Activated CD8-positive, alpha-beta memory T cell treated with anti-CD3 and anti-CD28 coated beads for 48 hours (primary cell): ENCODE results near the gene MAGI2.
A peak's percentile ranks its signal among the peaks of the same experiment; 100 is the strongest.
"Not testable (repeated sequence)": the region's sequence is repeated elsewhere in the genome, so short reads cannot be mapped to it uniquely, and the experiment has no call there.

Experiments used
- DNase-seq, 3 experiments: peaks; one replicate each; pipeline ENCODE4 v3.0.0-alpha.2; 2020; ENCODE audit warnings: low read depth in 2 of 3, low spot score in 2 of 3

MAGI2 gene

DNA sequence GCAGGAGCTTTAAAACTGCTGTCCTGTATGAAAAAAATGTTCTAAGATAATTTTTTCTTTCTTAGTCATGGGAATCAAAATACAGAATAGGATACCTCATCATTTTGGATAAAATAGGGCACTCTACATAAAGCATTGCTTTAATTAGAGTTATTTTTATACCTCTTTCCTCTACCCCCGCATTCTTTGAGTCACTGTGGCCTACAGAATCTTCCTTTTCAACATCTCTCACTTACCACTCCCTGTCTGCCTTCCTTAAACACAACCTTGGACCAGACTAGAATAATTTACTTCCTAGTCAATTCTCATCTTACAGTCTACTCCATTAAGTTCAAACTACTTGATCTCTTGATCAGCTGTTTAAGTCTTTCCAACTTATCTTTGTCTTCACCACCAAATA is 1192.6 kb downstream of the MAGI2 start:
- DNase-seq, result no peak

DNA sequence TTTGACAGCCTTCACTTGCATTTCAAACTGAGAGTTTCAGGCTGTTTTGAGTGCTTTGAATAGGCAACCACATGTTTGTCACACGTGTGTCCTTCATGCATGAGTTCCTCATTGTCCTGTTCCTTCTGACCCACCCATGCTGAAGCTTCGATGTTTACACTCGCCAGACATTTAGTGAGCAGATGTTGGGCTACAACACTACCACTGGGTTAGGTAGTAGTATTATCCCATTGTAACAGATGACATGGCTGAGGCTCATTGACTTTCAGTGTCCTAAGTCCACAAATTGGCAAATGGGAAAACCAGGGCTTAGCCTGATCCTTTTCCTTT is 1198.8 kb downstream of the MAGI2 start:
- no peak for DNase-seq

DNA sequence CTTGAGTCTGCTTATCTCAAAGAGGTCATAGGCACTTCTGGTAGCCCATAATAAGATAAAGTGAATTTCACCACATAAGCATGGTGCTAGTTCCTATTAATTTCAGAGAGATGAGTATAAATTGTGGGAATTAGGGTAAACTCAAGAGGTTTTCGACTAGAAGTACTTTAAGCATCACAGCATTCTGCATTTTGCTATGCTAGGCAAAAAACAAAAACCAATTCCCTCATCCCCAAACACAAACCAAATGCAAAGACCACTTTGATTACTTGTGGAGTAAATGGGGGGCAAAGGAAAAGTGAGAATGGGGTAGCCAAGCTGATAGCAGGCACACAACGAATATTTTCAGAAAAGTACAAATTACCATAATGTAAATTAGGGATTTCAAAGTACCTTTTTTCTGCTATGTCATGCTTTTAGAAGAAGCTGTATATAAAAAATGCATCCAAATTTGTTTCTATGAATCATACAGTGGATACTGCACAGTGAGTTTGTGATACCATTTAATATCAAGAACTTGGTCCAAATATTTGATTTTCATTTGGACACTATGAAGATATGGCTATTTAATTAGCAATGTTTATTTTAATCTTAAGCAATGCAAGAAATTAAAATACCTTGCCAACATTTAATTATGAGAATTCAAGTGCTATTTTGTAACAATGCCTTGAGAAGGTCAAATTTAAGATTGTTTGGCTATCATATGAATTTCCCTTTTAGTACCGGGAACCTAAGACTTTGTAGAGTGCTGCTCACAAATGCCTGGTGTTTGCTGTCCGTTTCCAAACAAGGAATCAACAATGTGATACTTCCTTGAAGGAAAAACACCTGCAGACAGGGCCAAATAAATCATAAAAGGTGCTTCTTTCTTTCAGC is 1199.4 kb downstream of the MAGI2 start:
- no peak for DNase-seq

DNA sequence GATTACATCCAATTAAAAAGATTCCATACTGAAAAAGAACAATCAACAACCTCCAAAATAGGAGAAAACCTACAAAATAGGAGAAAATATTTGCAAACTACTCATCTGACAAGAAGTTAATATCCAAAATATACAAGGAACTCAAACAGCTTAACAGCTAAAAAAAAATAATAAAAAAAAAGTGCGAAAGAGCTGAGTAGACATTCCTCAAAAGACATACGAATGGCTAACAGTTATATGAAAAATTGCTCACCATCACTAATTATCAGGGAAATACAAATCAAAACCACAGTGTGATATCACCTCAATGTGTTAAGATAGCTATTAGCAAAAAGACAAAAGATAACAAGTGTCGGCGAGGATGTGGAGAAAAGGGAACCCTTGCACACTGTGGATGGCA is 1204.6 kb downstream of the MAGI2 start:
- DNase-seq, result no peak

DNA sequence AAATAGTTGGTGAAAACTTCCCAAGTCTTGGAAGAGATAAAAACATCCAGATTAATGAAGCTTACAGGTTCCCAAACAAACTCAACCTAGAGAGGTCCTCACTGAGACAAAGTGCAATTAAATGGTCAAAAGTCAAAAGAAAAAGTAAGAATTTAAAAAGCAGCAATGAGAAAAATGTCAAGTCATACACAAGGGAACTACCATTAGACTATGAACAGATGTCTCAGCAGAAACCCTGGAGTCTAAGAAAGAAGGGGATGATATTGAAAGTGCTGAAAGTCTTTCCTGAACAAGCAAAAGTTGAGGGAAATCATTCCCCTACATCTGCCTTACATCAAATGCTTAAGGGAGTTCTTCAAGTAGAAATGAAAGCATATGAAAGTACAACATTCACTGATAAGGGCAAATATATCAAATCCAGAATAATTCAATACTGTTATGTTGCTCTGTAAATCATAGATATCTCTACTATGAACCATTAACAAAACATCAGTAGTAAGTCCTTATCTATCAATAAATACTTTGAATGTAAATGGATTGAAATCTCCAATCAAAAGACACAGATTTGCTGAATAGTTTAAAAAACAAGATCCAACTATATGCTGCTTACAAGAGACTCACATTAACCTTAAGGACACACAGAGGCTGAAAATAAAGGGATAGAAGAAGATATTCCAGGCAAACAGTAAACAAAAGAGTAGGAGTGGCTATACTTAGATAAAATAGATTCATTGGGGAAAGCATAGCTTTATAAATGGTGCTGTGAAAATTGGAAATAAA is 1205.4 kb downstream of the MAGI2 start:
- no peak for DNase-seq

DNA sequence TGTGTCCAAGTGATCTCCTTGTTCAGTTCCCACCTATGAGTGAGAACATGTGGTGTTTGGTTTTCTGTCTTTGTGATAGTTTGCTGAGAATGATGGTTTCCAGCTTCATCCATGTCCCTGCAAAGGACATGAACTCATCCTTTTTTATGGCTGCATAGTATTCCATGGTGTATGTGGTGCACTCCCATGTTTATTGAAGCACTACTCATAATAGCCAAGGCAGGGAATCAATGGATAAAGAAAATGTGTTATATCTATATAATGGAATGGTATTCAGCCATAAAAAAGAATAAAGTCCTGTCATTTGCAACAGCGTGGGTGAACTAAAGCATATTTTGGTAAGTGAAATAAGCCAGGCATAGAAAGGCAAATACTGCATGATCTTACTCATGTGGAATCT is 1213.3 kb downstream of the MAGI2 start:
- not testable (repeated sequence) for DNase-seq

DNA sequence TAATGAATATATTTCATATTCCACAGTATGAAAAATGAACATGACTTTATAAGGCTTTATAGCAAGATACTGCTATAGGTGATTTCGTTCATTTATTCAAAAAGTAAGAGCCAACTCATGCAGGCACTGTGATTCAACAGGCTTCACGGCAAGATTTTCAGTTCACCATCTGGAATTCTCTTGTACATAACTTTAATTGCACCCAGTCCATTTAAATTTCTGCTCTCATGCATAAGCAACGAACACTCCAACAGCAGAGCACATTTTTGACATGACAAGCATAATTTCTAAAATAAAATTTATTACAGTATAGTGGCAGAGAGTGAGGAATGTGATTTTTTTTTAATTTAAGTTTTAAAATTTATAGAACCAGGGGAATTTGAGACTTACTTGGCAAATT is 1218.8 kb downstream of the MAGI2 start:
- DNase-seq, result no peak

DNA sequence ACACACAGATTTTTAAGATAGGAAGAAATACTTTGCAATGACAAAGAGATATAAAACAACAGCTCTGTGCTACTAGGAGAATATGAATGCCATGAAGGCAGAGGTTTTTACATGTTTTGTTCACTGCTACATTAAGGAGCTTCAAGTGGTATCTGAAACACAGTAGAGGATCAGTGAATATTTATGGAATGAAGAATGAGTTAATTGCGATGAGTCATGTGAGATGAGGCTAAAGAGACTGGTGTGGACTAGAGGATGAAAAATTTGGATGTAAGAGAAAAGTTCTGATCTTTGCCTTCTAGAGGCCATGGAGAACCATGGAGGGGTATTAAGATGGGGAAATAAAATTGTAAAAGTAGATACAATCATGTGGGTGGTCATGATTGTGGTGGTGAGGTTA is 1220.7 kb downstream of the MAGI2 start:
- DNase-seq, result no peak

DNA sequence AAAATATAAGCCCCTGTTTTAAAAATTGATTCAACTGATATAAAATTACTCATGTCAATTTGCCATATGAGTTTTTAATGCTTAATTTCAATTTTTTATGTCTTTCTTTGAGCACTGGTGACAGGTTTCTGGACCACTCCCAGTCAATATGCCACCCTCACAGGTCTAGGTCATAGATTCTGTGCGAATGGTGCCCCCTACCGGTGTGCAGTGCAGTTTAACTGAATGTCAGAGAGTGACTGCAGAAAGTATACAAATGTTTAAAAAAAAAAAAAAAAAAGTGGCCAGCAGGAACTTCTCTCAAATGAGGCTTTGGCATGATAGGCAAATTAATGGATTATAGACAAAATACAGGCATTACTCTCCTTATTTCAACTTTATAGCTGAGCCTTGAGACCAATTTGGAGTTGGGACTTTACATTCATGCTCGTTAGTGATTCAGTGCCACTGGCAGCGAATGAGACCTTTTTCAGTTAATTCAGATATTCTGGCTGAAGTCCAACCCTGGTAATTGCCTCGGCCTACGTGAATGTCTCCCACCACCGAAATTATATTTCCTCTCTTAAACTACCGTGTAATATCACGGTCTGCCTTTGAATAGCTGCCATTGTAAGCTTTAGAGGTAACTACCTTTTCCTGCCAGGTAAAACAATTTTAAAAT is 1227.3 kb downstream of the MAGI2 start:
- DNase-seq, result peak in 1 of 3 experiments; percentile 3

DNA sequence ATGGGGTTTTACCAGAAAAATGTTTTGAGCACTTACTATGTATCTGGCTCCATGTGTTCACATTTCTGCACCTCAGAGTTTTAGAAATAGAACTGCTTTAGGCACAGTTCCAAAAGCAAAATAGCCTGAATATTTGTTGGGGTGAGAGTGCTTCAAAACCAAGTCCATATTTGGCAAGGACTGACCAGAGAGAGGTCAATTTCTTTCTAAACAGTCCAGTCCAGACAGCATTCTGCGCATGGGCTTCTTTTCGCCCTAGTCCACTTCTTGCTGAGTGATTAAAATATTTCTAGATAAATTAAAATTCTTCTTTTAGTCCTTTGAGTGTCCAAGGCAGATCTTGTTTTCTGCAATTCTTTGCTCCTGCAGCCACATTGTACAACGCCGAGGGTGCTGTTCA is 1227.9 kb downstream of the MAGI2 start:
- DNase-seq, result no peak

DNA sequence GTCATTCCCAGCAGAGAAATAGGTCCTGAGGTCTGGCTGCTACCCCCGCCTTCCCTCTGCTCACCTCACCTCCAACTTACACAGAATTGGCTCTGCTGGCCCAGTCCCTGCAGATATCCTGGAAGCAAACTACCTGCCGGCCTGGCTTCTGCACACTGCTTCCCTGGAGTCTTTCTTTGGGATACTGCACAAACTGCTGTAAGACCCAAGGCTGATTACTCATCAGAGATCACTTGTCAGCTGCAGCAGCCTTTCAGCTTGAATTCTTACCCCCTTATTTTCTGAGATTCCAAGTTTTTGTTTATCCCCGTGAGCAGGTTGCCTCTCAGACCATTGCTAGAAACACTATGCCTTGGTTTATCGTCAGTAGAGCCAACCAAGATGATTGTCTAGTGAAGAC is 1228.5 kb downstream of the MAGI2 start:
- DNase-seq, result no peak

DNA sequence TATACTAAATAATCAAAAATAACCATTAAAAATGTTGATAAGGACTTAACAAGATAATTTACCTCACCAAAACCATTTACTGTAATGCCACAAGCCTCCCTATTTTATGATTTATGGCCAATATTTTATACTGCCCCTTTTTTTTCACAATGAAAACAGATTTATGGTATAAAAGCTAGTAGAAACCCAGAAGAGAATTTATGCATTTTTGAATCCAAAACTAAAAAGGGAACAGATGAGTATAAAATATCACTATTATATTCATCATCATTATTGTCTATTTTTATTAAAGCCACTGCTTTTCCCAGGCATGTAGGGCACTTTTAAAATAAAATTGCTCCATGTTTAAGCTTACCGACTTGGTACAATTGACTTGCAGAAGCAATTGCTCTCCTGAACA is 1229.9 kb downstream of the MAGI2 start:
- DNase-seq, result no peak

DNA sequence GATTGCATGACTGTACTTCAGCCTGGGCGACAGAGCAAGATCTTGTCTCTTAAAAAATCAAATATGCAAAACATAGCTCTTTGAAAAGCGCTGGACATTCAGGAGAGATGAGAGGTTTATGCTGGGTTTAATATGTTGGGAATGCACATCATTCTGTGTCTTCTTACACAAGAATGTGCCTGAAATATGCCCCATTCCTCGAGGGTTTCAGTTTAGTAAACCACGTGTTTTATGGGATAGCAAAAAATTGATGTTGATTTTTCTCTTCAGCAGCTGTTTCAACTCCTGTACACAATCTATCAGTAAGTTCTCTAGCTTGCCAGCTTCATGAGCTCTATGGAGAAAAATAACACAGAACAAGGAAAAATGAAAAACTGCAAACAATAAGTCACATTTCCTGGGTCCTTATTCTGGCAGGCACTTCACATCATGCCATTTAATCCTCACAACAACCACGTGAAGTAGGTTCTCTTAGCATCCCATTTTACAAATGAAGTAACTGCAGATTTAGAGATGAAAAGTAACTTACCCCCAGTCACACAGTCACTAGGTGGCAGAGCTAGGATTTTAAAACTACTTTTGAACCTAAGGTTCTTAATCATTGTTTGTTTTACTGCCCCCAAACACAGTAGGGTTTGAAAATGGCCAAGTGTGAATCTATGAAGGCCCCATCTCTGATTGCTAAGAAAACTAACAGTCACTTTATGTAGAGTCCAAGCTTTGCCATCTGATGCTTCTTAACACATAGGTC is 1231.3 kb downstream of the MAGI2 start:
- no peak for DNase-seq

DNA sequence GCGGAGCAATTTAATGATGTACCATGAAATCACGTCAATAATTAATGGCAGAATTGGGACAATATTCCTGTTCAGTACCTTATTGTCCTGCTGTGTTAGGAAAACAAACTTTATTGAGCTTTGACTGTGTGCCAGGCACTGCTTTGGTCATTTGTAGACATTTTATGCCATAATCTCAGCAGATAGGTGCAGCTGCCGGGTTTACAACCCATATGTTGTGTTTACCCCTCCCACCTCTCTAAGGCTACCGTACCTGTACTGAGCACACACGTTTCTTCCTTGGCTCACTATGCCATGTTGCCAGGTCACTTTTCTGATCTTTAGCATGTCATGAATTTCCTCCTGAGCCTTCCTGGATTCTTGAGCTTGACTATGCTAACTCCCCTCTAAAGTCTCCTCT is 1232.7 kb downstream of the MAGI2 start:
- no peak for DNase-seq

DNA sequence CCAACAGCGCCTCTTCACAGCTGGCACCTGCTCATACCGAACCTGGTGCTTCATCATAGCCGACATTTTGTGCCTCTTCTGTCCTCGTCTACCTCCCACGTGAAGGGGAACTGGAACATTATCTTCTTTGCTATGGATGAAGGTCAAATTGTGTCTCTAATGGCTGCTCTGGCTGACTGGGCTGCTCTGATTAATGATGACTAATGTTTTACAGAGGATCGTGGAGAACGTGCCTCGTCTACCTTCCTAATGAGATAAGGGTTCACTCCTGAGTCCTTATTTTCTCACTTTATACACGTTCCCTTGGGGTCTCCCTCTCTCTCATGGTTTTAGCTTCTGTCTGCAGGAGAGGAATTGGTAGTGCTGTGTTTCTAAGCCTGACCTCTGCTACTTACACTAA is 1234.6 kb downstream of the MAGI2 start:
- no peak for DNase-seq

DNA sequence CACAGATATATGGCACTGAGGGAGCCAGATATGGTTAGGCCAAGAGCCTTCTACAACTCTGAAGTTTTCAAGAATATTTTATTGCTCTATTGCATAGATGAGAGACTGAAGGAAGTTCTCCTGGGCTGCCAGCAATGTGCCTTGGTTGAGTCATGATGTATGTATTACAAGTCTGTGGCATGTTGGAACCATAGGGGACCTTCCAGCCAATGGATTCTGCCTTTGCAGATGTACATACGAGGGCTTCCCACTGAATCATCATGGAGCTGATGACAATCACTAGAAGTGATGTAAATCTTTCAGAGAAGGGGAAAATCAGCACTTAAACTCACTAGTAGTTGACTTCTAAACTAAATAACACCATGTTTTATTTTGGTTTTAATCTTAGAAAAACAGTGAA is 1235.4 kb downstream of the MAGI2 start:
- no peak for DNase-seq

DNA sequence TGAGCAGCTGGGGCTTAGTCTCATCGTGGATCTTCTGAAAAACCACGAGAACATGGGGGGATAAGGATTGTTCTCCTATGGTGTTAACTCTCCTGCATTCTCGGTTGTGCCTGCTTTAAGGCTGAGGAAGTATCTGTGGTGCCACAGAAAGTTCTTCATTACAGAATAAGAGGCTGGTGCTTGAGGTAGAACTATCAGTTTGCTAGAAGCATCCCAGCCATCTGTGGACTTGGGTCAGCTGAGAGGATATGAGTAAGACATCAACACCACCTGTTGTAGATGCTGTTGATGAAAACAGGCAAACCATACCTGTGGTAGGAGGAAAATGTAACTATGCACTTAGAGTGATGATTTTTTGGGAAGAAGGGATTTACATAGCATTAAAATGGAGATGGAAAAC is 1238.3 kb downstream of the MAGI2 start:
- DNase-seq, result no peak

DNA sequence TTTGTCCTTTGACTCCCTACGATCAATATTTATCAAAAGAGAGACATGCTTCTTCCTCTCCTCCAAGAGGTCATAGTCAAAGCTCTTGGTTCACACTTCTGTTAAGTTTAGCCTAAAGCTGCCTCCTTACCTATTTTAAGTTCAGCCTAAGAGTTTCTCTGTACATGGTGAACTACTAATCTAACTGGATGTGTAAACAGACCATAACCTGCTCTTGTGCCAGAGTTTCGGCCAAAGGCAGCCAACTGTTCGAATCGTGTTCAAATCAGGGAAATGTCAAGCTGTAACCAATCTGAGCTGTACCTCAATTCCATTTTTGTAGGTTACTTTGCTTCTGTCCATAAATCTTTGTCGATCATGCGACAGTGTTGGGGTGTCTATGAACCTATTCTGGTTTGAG is 1240.1 kb downstream of the MAGI2 start:
- DNase-seq, result no peak

DNA sequence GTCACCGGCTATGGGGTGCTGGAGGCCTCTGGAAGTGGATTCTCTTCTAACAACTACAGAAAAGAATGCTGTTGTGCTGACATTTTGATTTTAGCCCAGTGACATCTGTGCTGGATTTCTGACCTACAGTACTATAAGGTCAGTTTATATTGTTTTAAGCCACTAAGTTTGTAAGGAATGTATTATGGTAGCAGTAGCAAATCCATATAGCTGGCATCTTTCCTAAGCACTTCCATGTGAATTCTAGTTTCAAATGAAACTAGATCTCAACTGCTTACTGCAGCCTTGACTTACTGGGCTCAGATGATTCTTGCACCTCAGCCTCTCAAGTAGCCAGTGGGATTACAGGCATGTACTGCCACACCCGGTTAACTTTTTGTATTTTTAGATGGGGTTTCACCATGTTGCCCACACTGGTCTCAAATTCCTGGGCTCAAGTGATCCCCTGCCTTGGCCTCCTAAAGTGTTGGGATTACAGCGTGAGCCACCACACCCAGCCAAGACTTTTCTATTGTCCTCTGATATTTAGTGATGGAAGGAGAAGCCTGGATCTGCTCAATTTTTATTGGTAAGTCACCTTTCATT is 1240.9 kb downstream of the MAGI2 start:
- DNase-seq, result no peak

DNA sequence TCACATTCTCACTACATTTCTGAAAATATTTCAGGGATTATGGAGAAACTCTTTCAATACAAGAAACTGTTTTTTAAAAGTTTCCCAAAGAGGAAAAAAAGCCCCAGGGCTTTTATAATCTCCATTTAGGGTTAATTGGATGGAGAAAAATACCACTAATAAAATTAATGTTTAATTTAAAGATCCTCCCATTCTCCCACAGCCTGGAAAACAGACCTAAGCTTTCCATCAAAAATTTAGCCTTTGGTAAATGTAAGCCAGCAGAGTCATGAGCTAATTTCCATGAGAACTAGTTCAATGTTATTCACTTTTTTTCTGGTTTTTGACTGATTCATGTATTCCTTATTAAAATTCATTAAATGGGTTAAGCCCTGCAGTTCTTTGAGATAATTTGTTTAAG is 1246.2 kb downstream of the MAGI2 start:
- no peak for DNase-seq

DNA sequence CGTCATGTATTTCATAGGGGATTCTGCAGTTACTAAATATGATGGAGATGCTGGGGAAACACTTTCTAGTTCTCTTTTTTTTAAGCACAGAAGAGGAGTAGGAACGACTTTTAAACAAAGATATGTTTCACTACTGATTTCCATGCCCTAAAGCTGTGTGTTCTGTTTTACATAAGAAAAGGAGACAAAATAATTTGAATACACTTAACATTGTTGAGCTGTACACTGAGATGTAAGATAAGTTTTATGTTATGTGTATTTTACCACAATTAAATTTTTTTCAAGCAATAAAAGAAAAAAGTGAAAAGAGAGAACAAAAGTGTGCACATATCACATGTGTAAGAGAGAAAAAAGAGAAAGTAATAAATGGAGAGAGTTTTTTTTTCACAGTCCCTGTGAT is 1246.7 kb downstream of the MAGI2 start:
- DNase-seq, result no peak
